Lower leg skin (tissue), 3 donors: ENCODE measurements around the gene PRPS1L1.

Experiments
- POLR2A ChIP-seq, 2 donors: fragments of 450-650 bp; IDR thresholded peaks; one replicate each; pipeline ENCODE4 v1.6.1; 2016 to 2017; ENCODE audit warnings: antibody characterized with exemption in 2 of 2, mild to moderate bottlenecking in 1 of 2, moderate library complexity in 1 of 2
- TF ChIP-seq, protein P1 (sequence below), 3 donors: fragments of 450-650 bp; IDR thresholded peaks; one replicate each; pipeline ENCODE4 v1.5.1; 2016; ENCODE audit warnings: antibody characterized with exemption in 3 of 3, mild to moderate bottlenecking in 3 of 3, moderate library complexity in 2 of 3

GRCh38 chr7:18027628-18028027, at the start of gene PRPS1L1:
- TF ChIP-seq, protein P1, sequence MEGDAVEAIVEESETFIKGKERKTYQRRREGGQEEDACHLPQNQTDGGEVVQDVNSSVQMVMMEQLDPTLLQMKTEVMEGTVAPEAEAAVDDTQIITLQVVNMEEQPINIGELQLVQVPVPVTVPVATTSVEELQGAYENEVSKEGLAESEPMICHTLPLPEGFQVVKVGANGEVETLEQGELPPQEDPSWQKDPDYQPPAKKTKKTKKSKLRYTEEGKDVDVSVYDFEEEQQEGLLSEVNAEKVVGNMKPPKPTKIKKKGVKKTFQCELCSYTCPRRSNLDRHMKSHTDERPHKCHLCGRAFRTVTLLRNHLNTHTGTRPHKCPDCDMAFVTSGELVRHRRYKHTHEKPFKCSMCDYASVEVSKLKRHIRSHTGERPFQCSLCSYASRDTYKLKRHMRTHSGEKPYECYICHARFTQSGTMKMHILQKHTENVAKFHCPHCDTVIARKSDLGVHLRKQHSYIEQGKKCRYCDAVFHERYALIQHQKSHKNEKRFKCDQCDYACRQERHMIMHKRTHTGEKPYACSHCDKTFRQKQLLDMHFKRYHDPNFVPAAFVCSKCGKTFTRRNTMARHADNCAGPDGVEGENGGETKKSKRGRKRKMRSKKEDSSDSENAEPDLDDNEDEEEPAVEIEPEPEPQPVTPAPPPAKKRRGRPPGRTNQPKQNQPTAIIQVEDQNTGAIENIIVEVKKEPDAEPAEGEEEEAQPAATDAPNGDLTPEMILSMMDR (IDR thresholded peaks at IDR 0.05): no peak
- TF ChIP-seq POLR2A (IDR thresholded peaks at IDR 0.05): no peak
